Cortex of kidney (tissue), 1 donor: ENCODE data around the gene ZNF132.
"Not testable (repeated sequence)": the region's sequence is repeated elsewhere in the genome, so short reads cannot be mapped to it uniquely, and the experiment has no call there.

Experiments used
- DNase-seq: peaks from one replicate; lab custom pipeline; 2025; lab: John Stamatoyannopoulos, UW

ZNF132 gene

DNA sequence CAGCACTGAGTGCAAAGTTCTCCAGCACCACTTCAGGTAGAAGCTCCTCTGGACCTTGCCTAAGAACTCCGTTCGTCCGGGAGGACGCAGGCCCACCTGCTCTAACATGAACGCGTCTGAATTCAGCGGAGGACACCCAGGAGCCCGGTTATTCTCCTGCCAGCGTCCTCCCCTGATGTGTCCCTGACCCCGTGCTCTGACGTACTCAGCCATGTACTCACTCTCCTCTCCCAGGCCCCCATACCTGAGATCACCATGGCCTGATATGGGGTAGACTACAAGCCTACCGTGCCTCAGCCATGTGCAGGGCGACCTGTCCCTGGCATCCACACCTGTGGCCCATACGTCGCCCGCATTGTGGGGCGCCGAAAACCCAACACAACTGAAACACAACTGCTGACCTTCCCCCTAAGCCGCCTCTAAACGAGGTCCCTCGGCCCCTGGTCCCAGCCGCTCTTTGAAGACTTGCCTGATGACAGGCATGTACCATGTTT, 32.2 kb downstream of the ZNF132 start:
- no peak for DNase-seq

DNA sequence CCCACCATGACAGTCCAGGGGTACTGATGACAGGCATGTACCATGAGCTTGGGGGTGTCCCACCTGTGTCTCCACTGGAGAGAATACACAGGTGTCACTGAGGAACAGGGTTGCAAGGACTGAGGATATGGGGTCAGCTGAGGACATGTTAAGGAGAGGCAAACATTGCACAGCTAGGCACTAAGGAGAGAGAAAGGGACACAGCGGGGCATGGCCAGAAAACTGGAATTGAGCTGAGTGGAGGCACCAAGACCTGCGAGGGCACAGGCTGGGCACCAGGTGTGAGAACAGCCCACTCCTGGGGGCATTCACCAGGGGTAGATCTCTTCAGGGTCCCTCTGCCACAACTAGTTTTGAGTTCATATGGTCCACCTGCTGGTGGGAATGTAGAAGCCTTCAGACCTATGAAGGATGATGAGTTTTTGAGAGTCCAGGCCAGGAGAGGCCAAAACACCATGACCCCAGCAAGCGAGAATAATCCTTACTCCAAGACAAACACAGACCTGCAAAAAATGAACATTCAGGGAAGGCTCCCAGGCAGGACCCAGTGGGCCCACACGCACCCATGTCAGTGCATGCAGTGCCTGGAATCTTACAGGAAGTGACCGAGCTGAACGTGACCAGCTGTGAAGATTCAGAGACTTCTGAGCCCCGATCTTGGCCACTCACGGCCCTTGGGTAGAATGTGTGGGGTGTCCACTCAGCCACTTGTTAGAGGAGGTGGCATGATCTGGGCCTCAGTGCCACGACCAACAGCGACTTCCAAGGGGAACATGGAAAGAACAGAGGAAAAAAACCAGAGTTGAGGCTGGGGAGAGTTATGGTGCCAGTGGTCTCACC, 32.9 kb downstream of the ZNF132 start:
- DNase-seq, result no peak

DNA sequence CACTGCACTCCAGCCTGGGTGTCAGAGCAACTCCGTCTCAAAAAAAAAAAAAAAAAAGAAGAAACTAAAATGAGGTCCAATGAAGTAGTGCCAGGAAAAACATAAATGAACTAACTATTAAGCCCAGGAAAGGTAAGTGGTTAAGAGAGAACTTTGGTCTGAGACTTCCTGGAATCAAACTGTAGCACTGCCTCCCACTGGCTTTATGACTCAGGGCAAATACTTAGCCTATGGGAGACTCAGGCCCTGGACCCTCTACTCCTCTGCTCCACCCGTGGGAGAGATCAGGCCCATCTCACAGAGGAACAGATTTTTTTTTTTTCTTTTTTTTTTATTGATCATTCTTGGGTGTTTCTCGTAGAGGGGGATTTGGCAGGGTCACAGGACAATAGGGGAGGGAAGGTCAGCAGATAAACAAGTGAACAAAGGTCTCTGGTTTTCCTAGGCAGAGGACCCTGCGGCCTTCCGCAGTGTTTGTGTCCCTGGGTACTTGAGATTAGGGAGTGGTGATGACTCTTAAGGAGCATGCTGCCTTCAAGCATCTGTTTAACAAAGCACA, 36.0 kb downstream of the ZNF132 start:
- DNase-seq, result not testable (repeated sequence)

DNA sequence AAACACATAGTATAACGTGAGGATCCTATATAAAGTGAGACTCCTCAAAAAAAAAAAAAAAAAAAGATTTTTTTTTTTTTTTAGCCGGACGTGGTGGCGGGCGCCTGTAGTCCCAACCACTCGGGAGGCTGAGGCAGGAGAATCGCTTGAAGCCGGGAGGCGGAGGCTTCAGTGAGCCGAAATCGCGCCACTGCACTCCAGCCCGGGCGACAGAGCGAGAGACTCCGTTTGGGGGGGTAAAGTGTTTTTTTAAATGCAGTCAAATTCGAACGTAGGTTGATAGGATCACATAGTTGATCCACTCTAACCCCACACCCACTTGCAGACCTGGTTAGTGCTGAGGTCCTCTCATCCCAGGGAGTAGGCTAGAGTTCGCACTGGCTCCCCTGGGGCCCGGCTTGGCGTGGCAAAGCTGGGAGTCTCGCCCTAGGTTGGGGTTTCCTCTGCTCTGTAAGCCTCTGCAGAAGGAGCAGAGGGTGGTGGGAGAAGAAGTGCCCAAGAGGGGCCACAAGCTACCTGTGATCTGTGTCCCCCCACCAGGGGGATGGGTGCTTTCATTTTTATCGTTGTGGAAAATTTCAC, 38.0 kb downstream of the ZNF132 start:
- DNase-seq, result no peak

DNA sequence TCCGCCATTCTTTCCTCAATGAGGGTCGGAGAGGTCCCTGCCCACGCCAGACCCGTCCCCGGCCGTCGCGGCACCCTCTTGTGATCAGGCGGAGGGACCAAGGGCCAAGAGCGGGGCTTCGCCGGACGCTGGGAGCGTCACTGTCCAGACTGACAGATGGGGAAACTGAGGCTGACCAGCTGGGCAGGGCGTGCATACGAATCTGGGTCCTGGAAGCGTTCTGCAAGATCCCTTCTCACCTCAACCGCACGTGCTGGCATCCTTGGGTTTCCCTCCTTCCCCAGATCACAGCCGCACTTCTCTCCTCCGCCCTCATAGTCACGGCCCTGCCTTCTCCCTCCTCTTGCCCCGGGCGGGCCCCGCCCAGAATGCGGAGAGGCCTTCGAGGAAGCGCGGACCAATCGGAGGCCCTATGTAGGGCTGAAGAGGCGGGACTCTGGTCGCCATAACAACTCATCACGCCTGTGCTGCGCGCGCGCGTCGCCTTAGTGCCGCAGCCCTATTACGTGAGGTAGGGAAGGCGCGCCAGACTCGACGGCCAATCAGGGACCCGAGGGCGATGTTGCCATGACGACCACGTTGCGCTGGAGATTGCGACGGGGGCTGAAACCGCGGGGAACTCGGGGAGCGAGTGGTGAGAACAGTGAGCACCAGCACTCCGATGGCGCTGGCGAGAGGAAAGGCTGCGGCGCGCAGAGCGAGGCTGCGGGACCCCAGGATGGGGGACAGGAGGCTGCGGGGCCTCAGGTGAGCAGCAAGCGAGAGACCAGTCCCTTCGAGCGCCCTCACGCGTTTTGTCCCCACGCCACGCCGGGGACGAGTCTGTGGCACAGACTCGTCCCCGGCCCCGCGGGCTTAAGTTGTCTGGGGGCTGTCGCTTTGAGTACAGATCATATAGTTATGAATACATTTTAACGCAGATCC, 38.8 kb downstream of the ZNF132 start:
- no peak for DNase-seq

DNA sequence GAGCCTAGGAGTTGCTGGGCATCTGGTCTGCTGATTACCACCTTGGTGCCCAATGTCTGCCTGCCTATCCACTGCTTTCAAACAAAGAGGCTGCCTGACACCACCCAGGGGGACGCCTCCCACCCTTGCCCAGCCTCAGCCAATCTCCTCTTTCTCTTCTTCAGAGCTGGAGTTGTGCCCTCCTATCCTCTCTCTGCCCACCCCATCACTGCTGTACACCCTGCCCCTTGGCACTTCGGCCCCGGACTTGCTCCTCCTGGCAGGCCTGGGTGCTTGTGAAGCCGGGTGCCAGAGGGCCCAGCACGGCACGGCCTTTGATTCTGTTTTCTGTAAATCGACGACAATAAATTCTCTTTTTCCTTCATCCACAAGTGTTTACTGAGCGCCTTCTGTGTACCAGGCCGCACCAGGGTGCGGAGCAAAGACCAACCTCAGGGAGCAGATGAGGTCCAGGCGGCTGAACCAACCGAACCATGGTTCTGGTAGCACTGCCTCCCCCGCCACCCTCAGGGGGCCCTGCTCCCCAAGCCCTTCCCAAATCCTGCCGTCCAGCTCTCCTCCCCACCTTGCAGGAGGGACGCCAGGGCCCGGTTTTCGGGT, 39.5 kb downstream of the ZNF132 start:
- no peak for DNase-seq

DNA sequence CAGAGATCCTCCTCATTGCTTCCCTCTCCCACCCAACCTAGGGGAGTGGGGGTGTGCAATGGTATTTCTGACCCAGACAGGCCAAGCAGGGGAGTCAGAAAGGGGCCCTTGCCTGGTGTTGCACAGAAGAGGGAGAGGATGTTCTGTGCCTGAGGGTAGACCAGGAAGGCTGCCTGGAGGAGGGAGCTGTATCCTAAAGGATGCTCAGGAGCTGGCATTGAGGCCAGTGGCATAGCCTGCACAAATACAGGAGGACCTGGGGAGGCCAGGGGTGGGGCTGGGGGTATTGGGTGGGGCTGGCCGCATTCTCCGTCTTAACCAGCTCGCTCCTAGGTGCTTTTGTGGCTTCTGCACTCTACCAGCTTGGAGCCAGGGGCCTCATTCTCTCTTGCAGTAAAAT, 40.0 kb downstream of the ZNF132 start:
- DNase-seq, result no peak

DNA sequence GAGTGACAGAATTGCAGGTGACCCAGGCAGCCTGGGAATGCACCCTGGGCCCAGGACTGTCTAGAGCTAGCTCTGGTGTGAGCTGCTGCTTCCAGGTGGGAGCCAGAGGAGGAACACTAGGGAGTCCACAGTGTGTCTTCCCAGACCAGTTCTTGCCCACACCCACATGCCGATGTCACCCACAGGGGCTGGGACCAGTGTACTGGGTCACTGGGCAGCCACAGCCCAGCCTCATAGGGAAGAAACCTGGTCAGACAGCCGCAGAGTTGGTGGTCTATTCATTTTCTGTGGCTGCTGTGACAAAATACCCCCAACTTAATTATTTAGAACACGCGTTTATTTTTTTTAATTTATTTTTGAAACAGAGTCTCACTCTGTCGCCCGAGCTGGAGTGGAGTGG, 41.4 kb downstream of the ZNF132 start:
- no peak for DNase-seq

DNA sequence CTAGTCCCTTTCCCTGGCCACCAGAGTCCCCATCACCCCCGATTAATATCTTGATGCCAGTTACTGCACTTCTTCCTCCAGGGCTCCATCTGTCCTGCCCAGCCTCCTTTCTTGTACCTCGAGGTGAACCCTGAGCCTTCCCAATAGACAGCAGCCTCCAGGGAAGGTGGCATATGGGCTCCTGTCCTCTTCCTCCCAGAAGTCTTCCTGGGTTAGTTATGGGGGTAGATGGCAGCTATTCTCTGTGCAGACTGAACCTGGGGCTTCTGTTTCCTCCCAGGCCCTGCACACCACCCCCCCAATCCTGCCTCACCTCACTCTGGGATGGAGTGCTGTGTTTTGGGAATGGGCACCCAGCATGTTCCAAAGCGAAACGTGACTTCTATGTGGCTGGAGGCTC, 41.9 kb downstream of the ZNF132 start:
- no peak for DNase-seq

DNA sequence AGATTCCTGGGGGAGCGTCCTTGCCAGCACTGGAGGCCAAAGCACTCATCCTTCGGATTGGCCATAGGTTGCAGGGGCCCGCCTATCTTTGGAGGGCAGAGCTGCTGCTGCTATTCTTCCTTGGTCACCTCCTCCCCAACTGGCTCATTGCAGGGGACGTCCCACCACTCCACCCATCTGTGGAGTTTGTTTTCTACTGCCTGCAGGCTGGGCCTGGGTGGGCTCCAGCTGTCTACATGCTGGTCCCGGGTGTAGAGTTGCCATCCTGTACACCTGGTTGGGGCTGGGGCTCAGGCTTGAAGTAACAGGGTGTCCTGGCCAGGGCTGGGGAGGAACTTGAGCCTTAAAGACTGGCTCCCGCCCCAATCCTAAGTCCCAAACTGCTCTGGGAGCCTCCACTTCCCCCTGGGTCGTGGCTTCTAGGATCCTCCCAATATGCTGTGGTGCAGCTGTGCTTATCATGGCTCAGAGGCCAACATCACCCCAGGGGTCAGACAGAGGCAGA, 42.4 kb downstream of the ZNF132 start:
- DNase-seq, result no peak

DNA sequence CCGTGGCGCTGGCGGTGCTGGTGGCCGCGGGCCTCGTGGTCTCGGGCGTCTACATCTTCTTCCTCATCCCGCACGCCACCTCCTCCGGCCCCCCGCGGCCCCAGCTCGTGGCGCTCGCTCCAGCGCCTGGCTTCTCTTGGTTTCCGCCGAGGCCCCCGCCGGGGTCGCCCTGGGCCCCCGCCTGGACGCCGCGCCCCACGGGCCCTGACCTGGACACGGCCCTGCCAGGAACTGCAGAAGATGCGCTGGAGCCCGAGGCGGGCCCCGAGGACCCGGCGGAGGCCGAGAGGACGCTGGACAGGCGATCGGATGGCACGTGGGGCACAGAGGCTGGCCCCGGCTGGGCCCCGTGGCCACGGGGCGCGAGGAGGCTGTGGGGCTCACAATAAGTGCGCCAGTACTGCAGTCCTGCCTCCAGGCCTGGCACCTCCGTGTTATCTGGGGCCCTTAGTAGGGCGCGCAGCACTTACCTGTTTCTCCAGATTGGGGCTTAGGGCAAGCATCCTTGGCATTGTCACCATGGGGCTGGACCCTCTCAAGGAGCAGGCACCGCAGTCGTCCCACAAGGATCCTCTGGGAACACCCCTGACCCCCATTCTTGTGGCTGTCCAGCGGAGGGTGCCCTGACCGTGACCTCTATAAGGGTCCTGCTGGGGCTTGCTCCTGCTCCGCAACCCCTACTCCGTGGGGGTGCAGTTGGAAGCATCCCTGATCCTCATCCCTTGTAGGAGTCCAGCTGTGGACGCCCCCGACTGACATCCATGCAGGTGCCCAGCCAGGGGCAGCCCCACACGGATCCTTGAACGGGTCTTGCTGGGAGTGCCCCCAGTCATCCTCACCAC, 43.0 kb downstream of the ZNF132 start:
- no peak for DNase-seq

DNA sequence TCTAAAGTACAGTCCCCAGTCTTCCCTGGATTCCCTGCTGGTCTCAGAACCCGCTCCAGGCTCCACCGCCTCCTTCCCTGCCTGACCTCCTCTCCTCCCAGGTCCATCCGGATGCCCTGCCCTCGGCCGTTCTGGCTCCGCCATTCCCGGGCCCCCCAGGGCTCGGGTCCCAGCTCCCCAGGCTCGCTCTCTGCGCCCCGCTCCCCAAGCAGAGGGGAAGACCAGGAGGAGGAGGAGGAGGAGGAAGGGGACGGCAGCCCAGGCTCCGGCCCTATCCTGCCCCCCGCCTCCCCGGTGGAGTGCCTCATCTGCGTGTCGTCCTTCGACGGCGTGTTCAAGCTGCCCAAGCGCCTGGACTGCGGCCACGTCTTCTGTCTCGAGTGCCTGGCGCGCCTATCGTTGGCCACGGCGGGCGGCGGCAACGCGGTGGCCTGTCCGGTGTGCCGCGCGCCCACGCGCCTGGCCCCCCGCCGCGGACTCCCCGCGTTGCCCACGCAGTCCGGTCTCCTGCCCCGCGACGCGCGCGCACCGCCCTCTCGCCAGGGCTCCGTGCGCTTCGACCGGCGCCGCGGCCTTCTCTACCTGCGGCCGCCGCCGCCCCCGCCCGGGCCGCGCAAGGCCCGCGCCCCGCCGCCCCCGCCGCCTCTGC, 43.9 kb downstream of the ZNF132 start:
- no peak for DNase-seq

DNA sequence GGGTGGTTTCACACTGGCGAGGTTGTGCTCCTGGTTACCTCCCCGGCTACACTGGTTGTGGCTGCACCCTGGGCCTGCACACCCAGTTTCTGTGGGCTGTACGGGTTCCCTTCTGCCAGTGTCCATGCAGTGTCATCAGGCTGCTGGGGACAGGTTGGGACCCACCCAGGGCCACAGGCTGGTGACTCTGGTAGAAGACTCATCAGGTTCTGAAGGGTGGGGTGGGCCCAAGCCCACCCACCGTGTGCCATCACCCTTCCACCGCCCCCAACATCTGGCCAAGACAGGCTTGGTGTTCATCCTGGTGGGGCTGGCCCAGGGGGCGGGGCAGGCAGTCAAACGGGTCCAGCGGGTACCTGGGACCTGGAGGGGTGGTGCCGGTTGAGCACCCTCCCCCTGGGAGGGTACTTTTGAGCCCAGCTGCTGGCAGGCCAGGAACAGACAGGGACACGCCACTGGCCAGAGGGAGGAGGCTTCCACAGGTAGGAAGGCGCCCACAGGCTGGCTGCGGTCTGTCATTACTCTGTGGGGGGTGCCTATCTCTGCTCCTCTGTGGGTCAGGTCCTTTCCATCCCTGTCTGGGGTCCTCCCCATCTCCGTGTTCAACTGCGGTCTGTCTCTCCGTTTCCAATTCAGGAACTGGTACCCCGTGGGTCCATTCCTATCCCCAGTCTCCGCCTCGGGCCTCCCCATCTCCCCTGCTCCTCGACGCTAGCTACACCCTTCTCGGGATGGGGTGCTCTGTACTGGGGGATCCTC, 44.6 kb downstream of the ZNF132 start, which contains the start of gene RNF225:
TSS of gene RNF225 (plus strand) at position 437 of the 759 bp plus-strand sequence. CDS start 434 bp downstream, outside the sequence.
- no peak for DNase-seq

DNA sequence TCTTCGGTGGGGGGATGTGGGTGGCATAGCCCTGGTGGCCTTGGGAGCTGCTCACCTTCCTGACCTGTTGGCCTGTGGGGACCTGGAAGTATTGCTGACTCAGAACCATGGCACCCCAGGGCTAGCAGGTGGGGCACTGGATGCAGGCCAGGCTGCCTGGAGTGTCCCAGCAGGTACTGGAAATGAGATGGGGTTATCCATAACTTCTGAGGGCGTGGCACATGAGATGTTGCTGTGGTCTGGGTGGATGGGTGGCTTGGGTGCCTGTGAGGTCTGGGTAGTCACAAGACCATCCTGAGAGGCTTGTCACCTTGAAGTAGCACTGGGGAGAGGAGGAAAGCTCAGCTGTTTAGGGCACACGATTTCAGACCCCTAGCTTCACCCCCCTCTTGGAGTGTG, 45.1 kb downstream of the ZNF132 start:
- DNase-seq, result no peak

DNA sequence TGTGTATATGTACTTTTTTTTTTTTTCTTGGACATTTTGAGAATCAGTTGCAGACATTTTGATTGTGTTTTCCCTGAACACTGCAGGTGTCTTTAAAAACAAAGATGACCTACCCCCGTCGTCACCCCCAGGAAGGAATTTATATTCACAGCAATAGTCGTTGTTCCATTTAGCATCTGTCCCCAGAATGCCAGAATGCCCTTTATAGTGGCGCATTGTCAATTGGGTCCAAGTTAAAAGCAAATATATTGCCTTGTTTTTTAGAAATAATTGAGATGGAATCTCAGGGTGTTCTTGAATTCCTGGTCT, 46.3 kb downstream of the ZNF132 start:
- no peak for DNase-seq

DNA sequence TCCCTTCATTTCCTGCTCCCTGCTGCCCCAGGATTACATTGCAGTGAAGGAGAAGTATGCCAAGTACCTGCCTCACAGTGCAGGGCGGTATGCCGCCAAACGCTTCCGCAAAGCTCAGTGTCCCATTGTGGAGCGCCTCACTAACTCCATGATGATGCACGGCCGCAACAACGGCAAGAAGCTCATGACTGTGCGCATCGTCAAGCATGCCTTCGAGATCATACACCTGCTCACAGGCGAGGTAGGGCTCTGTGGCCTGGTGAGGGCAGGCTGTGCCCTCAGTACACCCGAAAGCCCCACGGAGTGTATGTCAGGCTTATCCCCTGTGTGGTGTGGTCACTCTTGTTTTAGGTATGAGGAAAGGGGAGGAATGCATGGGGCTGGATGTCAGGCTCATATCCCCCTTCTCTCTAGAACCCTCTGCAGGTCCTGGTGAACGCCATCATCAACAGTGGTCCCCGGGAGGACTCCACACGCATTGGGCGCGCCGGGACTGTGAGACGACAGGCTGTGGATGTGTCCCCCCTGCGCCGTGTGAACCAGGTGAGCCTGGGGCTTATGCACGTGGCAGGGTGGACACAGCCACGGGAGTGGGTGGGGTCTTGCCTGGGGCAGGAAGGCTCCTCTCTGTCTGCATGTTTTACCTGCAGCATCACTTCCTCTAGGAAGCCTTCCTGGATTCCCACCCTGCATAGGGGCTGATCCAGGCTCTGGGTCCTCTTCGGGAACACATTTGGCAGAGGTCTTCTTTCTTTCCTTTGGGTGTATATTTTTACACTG, 46.8 kb downstream of the ZNF132 start:
- no peak for DNase-seq

DNA sequence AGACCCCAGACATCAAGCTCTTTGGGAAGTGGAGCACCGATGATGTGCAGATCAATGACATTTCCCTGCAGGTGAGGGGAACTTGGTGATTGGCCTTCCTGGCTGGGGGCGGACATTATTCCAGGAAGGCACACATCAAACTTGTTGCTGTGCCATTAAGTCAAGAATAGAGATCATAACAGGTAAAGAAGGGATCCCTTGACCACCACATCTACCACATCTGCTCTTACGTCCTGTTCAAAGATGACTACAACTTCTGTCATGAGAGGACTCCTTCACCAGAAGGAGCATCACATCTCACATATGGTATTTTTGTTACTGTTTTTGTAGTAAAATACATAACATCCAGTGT, 51.8 kb downstream of the ZNF132 start:
- DNase-seq, result no peak

DNA sequence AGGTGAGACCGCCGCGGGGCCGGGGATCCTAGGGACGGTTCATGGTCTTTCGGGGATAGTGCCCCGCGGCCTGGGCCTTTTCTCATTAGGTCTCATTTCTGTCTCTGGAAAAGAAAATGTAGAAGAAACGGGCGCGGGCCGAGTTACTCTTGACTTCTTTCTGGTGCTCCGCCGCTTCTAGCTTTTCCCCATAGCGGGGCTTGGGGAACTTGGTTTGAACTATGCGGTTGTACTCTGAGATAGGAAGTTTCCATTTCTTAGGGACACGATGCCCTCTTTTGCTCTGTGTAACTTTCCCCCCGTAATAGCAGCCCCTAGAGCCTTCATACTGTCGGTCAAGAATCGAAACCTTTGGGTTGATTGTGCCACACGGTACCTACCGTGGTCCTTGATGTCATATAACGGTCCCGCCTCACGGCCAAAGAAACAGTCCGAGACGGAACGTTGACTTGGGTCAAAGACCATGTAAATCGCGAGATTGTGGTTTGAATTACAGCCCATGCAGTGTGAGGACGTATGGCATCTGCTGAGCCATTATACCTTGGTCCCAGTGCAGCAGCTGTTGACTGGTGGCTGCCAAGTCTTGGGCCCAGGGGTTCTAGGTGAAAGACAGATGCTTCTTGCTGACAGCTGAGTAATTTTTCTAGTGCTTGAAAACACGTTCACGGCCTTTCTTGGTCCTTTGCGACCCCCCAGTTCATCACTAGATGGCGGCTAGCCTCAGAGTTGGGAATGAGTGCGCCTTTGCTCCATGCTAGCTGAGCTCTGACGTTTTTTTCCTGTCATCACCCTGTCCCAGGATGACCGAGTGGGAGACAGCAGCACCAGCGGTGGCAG, 52.4 kb downstream of the ZNF132 start:
- DNase-seq, result no peak
